Kidney (tissue), 14 donors: ENCODE measurements around the gene RHEBL1. TPM values are rescaled to one million over a fixed set of nuclear protein-coding genes. Genes with fewer than 3 reads are reported as not detected.

Experiments
- DNase-seq, 5 donors: peaks; one replicate each; pipeline ENCODE4 v3.0.0-alpha.2; 2013 to 2020
- FAIRE-seq: peaks from 2 replicates; lab custom pipeline; 2012; peaks lifted over from hg19 to GRCh38; lab: Jason Lieb, UNC
- H3K27ac ChIP-seq, 2 donors: one replicate each; pipeline ENCODE4 v1.7.0; 2013; ENCODE audit warnings: low read depth in 2 of 2, low read length in 2 of 2, inconsistent platforms in 1 of 2
- H3K27me3 ChIP-seq: one replicate; pipeline ENCODE4 v1.7.1; 2013; ENCODE audit warnings: low read length, inconsistent platforms; ENCODE audit not compliant: control insufficient read depth, insufficient read depth
- H3K36me3 ChIP-seq, 3 donors: one replicate each; pipeline versions ENCODE4 v1.7.0 to v1.7.1; 2013; ENCODE audit warnings: low read length in 3 of 3, control low read depth in 1 of 3, inconsistent platforms in 1 of 3; ENCODE audit not compliant: insufficient read depth in 3 of 3, control insufficient read depth in 2 of 3
- H3K4me1 ChIP-seq, 3 donors: one replicate each; pipeline versions ENCODE4 v1.7.0 to v1.7.1; 2013; ENCODE audit warnings: low read length in 3 of 3, inconsistent platforms in 1 of 3, low read depth in 1 of 3; ENCODE audit not compliant: control insufficient read depth in 2 of 3, insufficient read depth in 2 of 3
- H3K4me3 ChIP-seq, 3 donors: one replicate each; pipeline versions ENCODE4 v1.7.0 to v1.8.1; 2013; ENCODE audit warnings: low read length in 3 of 3, control low read depth in 1 of 3, inconsistent platforms in 1 of 3
- H3K9ac ChIP-seq, 3 donors: one replicate each; pipeline versions ENCODE4 v1.7.0 to v1.7.1; 2013; ENCODE audit warnings: low read length in 3 of 3, control low read depth in 1 of 3, inconsistent platforms in 1 of 3
- H3K9me3 ChIP-seq, 3 donors: one replicate each; pipeline versions ENCODE4 v1.7.0 to v1.7.1; 2013; ENCODE audit warnings: low read length in 3 of 3, control low read depth in 1 of 3, inconsistent platforms in 1 of 3; ENCODE audit not compliant: control insufficient read depth in 2 of 3, insufficient read depth in 1 of 3
- CTCF ChIP-seq: IDR thresholded peaks from 3 replicates; pipeline ENCODE4 v1.5.1; 2012; ENCODE audit warnings: mild to moderate bottlenecking, moderate library complexity, borderline replicate concordance; ENCODE audit not compliant: insufficient read depth; ENCODE audit errors: extremely low read depth
- intact Hi-C: fragments of 100-400 bp; cut with DNase I; formaldehyde crosslinking; loops from one replicate; pipeline ENCODE4 v1.11.1; 2022
- polyA plus RNA-seq: library from polyadenylated mRNA; stranded (reverse); fragments of 350-450 nt; fragmentation: Illumina TruSeq; extraction: RNeasy Lipid Tissue Mini Kit (QIAGEN cat#74804); gene quantifications from one replicate; pipeline ENCODE4 v1.2.3, GENCODE V29; 2014; ENCODE audit warnings: low read depth, low replicate concordance; ENCODE audit not compliant: insufficient read depth
- total RNA-seq: library from RNA; stranded (reverse); fragmentation: NEBNext Ultra II Directional; extraction: Animal tissue kit (Norgen Biotek cat#: 25700); gene quantifications from one replicate; pipeline ENCODE4 v1.2.1, GENCODE V29; 2021
- donor health status: control.
- donor health status: control.
- donor health status: control.
- donor health status: control.
- donor health status: control.
- donor health status: DM: yes; HTN: yes; CAD: no.
- donor health status: Normal renal cell carcinoma (clear cell type).

RHEBL1 gene
- total and polyA plus RNA-seq, 2 donors from 2014 or later: 0.52 to 0.69 TPM

- H3K4me3 ChIP-seq: no peak overlapping the region
- TF ChIP-seq CTCF: no peak
- intact Hi-C loops: no loop called here
- no peak overlapping the region for H3K9ac ChIP-seq
- H3K27ac ChIP-seq: no peak overlapping the region
- FAIRE-seq: no peak
- no peaks in the 10 kb centered on the region for H3K4me1 ChIP-seq
- H3K27me3 ChIP-seq: no peaks in the 10 kb centered on the region
- H3K9me3 ChIP-seq: no peaks in the 10 kb centered on the region
- peaks cover 10 to 76% (median 54%) of the 10 kb centered on the region in 3 donors for H3K36me3 ChIP-seq
- peak in 1 of 5 donors; percentile 74 for DNase-seq
Observed at GRCh38 chr12:49041036-49041880, 28.5 kb downstream of the RHEBL1 start.

DNA sequence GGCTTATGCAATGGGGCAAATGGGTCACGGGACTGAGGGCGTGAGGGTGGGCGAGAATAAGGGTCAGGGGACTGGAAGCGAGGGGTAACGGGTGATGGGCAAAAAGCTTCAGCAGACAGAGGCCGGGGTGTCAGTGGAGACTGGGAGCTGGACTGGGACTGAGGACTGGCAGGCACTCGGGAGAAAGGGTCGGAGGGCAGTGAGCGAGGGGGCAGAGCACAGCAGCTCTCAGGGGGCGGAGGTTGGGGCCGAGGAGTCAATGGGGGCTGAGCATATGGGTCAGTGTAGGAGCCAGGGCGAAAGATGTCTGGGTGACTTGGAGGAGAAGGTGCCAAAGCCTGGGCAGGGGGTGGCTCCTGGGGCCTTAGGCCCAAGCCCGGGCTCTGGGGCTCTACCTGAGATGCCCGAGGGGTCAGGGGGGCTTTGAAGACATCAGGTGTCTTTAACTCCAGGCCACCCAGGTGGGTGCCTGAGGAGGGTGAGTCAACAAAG lies 29.4 kb downstream of the RHEBL1 start:
- no peak overlapping the region for H3K9ac ChIP-seq
- DNase-seq: peak in 1 of 5 donors; percentile 51
- no peaks in the 10 kb centered on the region for H3K4me1 ChIP-seq
- intact Hi-C loops: no loop called here
- FAIRE-seq: no peak
- peaks cover 8 to 69% (median 48%) of the 10 kb centered on the region in 3 donors for H3K36me3 ChIP-seq
- no peak for TF ChIP-seq CTCF
- H3K4me3 ChIP-seq: no peak overlapping the region
- no peak overlapping the region for H3K27ac ChIP-seq
- no peaks in the 10 kb centered on the region for H3K9me3 ChIP-seq
- H3K27me3 ChIP-seq: no peaks in the 10 kb centered on the region

DNA sequence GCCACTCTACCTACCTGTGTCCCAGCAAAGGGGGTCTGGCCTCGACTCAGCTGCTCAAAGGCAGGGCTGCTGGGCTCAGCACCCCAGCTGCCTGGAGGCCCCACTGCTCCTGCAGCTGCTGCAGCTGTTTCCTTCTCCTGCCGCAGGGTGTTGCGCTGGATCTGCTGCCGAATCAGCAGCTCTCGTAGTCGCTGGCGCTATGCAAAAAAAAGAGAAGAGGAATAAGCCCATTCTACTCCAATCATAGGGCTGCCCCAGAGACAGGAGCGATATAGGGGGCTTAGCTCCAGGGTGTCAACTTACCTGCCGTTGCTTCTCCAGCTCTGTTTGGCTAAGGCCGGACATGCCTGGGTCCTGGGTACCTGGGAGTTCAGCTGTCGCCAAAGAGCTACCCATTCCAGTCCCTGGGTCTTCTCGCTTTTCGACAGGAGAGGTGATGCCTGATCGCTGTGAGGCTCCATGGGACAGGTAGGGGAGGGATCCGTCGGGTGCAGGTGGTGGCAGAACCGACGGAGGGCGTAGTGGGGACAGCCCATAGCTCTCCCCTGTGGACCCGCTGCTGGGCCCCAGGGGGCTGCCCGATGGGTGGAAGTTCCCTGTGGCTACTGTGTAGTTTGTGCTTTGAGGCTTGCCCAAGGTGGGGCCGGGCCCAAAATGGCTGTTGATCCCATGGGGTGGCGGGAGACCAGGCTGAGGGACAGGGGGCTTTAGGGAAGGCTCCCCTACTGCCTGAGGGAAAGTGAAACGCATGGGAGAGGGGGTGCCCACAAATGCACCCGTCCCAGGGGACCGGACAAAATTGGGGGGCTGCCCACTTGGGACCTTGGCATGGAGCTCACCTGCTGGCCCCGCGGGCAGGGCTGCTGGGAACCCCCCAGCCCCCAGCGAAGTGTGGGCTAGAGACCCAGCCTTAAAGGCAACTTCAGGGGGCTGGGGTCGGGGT lies 30.1 kb downstream of the RHEBL1 start:
- intact Hi-C loops: no loop called here
- TF ChIP-seq CTCF: no peak

More for the DNA sequence above, 30.1 kb downstream of the RHEBL1 start:
- H3K36me3 ChIP-seq: peaks cover 7 to 65% (median 47%) of the 10 kb centered on the region in 3 donors
- DNase-seq (peak in 1 of 5 donors; percentile 70), FAIRE-seq (no peak)
- no peak overlapping the region for H3K9ac ChIP-seq
- H3K4me3 ChIP-seq: no peak overlapping the region
- no peaks in the 10 kb centered on the region for H3K27me3 ChIP-seq
- H3K9me3 ChIP-seq: no peaks in the 10 kb centered on the region
- H3K27ac ChIP-seq: no peak overlapping the region
- H3K4me1 ChIP-seq: no peaks in the 10 kb centered on the region
